ENCODE data around the gene FAAH. TPM values are rescaled to one million over a fixed set of nuclear protein-coding genes. Genes with fewer than 3 reads are reported as not detected.

The FAAH gene
- total RNA-seq, 3 donors from 2014 or later, result 51.7 to 130 (median 60.2) TPM

- intact Hi-C loops (cut with DNase I, micrococcal nuclease), result no loop called here
These were observed 13.5 kb downstream of the FAAH start for GRCh38 chr1:46407636-46408035.

GRCh38 chr1:46408356-46409062, 14.4 kb downstream of the FAAH start:
- ATAC-seq, result no peak
- peak in 1 of 3 donors; percentile 15 for DNase-seq
- Histone ChIP-seq H3K4me3 (no peak overlapping the region), H3K9me3 (no peaks in the 10 kb centered on the region), H3K4me1 (ENCODE audit: low read depth) (no peaks in the 10 kb centered on the region), H3K36me3 (ENCODE audit: low read depth) (peaks cover 3% of the 10 kb centered on the region)
- no peak for TF ChIP-seq CTCF (IDR thresholded peaks at IDR 0.05)
- intact Hi-C loops (cut with DNase I, micrococcal nuclease), result no loop called here

More at GRCh38 chr1:46407636-46408035, 13.5 kb downstream of the FAAH start:
- no peak for TF ChIP-seq CTCF (IDR thresholded peaks at IDR 0.05)
- no peaks in the 10 kb centered on the region for H3K4me1 ChIP-seq (ENCODE audit: low read depth)
- no peak overlapping the region for H3K4me3 ChIP-seq
- peaks cover 3% of the 10 kb centered on the region for H3K36me3 ChIP-seq (ENCODE audit: low read depth)
- DNase-seq (peak in 1 of 3 donors; percentile 17), ATAC-seq (no peak)
- no peaks in the 10 kb centered on the region for H3K9me3 ChIP-seq

- Histone ChIP-seq H3K9me3 (no peaks in the 10 kb centered on the region), H3K4me3 (no peak overlapping the region), H3K36me3 (ENCODE audit: low read depth) (peaks cover 3% of the 10 kb centered on the region), H3K4me1 (ENCODE audit: low read depth) (no peaks in the 10 kb centered on the region)
- intact Hi-C loops (cut with DNase I, micrococcal nuclease), result no loop called here
- peak in 1 of 3 donors; percentile 4 for DNase-seq
- TF ChIP-seq CTCF (IDR thresholded peaks at IDR 0.05), result no peak
- no peak for ATAC-seq
These were observed 14.9 kb downstream of the FAAH start for GRCh38 chr1:46409063-46409372.

- no peaks in the 10 kb centered on the region for H3K9me3 ChIP-seq
- DNase-seq (peak in 1 of 3 donors; percentile 7), ATAC-seq (no peak)
- H3K4me1 ChIP-seq (ENCODE audit: low read depth), result no peaks in the 10 kb centered on the region
- intact Hi-C loops (cut with DNase I, micrococcal nuclease), result no loop called here
- peaks cover 3% of the 10 kb centered on the region for H3K36me3 ChIP-seq (ENCODE audit: low read depth)
- H3K4me3 ChIP-seq, result no peak overlapping the region
- TF ChIP-seq CTCF (IDR thresholded peaks at IDR 0.05), result no peak
These were observed 16.3 kb downstream of the FAAH start for GRCh38 chr1:46410156-46411009.

GRCh38 chr1:46411010-46411405, 16.9 kb downstream of the FAAH start:
- H3K36me3 ChIP-seq (ENCODE audit: low read depth), result peaks cover 3% of the 10 kb centered on the region
- TF ChIP-seq CTCF (IDR thresholded peaks at IDR 0.05), result no peak
- ATAC-seq, result no peak

More at GRCh38 chr1:46411010-46411405, 16.9 kb downstream of the FAAH start:
- Histone ChIP-seq H3K9me3 (no peaks in the 10 kb centered on the region), H3K4me1 (ENCODE audit: low read depth) (no peaks in the 10 kb centered on the region), H3K4me3 (no peak overlapping the region)
- intact Hi-C loops (cut with DNase I, micrococcal nuclease), result no loop called here
- DNase-seq, result no peak

All from mucosa of descending colon (tissue), 3 donors.